Stimulated activated CD4-positive, alpha-beta T cell treated with anti-CD3 and anti-CD28 coated beads, Interleukin-4, amount 100 ng/mL, for 4 hours (primary cell): ENCODE results near the gene TOP2B.

Source experiments
- DNase-seq, 2 experiments: peaks; one replicate each; pipeline ENCODE4 v3.0.0-alpha.2; 2020

Gene TOP2B

GRCh38 chr3:25581823-25582222, 82.9 kb downstream of the TOP2B start:
- DNase-seq = no peak

DNA sequence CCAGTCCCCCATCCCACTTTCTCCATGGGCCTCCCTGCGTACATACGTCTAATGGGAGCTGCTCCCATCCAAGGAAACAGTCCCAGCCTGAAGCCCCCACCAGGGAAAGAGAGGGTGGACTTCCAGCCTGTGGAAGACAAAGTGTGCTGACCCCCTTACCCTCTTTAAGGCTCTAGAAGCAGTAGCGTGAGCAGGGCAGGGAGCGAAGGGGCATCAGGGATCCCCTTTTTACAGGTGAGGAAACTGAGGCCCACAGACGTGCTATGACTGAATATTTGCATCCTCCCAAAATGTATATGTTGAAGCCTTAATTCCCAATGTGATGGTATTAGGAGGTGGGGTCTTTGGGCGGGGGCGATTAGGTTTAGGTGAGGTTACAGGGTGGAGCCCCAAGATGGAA, 83.4 kb downstream of the TOP2B start:
- no peak for DNase-seq

DNA sequence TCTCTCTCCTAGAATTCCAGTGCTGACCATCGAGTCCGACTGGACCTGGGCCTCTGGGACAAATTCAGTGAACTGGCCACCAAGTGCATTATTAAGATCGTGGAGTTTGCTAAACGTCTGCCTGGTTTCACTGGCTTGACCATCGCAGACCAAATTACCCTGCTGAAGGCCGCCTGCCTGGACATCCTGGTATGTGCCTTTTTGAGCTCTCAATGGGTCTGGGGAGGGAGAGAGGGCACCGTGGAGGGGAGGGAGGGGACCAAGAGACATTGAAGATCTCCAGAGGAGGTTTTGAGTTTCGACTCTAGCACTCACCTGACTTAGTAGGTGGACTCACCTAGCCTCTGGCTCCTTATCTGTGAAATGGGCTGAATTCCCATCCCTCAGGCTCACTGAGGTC, 84.2 kb downstream of the TOP2B start:
- no peak for DNase-seq

DNA sequence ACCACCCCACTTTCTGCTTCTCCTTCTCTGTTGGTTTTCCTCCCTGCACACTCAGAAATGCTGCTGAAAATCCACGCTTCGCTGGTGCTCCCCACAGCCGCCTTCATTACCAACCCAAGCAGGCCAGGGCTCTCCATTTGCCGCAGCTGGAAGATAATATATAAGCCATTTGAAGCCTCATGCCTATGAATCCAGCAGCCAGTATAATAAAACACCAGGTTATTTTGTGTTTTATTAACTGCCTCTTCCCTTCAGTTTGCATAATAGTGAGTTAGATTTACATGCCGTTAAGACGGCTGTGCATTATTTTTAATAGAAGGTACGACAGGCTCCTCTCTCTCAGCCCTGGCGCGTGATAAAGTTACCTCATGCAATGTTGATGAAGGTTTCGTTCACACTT, 86.6 kb downstream of the TOP2B start:
- no peak for DNase-seq

DNA sequence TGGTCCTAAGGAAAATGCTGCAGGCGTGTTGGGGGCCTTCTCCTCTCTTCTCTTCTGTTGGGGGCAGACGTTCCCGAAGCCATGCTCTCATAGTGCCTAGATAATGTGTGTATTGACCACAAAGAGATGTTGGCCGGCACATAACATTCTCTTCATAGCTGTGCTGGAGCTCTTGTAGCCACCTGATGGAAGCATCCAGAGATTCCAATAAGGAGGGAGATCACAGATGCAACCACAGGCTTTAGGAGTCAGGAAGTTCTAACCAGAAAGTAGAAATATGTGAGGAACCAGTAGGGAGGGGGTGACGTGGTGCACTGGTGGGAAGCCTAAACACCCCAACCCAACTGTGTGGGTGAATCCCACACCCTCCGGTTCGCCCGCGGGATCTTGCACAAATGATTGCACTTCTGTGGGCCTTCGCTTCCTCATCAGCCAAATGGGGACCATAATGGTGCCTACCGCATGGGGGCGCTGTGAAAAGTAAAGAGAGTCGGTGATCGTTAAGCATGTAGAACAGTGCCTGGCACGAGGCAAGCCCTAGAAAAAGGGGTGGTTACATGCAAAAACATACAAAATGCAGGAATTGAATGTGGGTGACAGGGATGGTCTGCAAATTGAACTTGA, 87.8 kb downstream of the TOP2B start:
- no peak for DNase-seq

DNA sequence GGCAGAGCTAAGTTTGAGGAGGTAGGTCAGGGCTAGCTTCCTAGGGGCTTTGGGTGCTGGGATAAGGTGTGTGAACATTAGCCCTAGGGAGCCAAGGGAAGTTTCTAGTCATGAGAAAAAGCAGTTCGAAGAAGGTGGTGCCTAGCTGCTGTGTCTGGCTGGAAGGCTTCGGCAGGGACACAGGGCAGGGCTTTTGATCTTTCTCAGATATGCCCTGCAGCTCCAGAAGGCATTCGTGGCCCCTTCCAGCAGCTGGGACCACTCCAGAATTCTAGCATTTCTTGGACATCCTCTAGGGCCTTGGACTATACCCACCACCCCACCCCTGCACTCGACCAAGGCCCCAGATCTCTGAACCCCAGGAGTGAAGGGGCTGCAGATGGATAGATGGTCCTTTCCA, 88.6 kb downstream of the TOP2B start:
- no peak for DNase-seq

- DNase-seq = no peak
Measured at GRCh38 chr3:25575001-25575400, 89.7 kb downstream of the TOP2B start.

DNA sequence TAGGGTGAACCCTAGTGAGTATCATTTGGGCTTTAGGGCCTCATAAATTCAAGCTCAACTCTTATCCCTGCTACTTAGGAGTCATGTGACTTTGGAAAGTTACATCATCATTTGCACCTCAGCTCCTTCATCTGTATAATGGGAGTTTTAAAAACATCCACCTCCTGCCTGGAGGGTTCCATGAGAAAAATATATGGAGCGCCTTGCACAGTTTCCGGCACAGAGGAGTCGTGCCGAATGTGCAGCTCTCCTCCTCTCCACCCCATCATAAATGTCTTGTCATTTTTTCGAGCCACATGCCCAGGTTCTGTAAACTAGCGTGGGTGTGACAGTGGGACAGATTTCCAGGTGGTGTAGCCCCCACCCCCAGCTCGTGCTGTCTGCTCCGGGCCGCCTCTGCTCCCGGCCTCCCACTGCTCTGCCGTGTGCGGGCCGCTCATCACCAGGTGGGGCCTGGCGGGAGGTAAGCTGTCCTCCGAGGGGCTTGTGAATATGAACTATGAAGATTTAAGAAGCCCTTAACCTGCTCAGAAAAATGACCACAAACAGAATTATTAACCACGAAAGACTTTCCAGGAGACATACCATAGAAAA, 90.4 kb downstream of the TOP2B start:
- DNase-seq = no peak

DNA sequence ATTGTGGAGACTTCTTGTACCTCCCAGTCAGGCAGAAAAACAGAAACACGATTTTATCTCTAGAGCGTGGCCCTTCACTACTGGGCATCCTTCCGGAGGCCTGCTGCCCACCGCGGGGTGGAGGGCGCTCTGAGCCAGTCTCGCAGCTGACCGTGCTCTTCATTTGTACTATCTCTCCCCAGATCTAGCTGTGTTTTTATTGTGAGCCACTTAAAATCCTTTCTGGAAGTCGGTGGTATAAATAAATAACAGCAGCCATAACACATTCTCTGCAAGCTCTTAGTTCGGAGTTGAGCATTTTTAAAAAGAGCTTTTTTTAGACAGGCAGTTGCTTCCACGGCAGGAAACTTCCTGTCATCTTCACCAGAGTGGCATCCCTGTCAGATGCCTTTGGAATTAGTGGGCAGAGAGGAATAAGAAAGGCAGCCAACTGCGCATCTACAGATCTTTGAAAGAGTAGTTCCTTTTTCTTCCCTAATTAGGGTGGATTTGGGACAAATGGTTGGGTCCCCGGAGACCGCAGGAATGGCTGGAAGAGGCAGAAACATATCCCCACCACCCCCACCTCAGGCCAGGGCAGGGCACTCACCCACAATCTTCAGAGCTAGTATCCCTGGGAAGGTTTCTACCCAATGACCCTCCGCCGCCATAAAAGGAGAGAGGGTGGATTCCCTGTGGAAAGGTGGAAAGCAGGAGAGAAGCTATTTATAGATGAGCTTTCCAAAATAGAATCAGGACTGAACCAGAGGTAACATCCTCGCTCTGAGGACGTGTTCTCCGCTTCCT, 91.1 kb downstream of the TOP2B start:
- no peak for DNase-seq

DNA sequence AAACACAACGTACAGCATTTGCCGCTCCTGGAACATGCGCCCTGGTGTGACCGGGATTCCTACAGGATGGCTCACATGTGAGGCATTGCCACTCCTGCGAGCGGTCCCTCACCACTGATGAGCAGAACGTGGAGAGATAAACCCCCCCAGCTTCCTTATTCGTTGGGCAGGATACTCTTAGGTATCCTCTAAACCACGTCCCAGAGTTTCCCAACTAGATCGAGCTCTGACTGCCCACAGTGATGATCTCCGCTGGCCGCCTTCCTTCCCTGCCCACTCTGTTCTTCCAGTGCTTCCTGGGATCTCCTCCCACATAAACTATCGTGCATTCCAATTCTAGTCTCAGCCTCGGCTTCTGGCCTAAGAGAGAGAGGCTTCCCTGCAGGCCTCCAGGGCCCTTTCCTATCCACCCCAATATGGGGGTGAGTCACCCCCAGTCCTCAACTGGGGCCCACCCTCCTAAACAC, 91.8 kb downstream of the TOP2B start:
- DNase-seq = no peak

DNA sequence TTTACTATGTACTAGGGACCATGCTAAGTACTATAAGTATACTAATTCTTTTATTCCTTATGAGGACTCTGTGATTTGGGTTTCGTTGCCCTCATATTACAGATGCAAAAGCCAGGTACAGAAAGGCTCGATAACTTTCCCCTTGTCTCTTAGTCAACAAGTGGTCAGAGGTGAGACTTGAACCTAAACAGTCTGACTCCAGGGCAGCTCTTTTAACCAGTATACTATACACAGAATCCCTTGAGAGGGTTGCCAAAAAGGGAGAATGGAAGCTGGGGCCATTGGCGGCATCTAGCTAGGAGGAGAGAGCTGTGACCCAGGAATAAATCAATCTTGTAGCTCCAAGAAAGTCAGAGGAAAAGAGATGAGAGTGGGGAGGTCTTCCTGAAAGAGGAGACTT, 92.4 kb downstream of the TOP2B start:
- DNase-seq = no peak

- DNase-seq = no peak
Measured at GRCh38 chr3:25571285-25571684, 93.4 kb downstream of the TOP2B start.

DNA sequence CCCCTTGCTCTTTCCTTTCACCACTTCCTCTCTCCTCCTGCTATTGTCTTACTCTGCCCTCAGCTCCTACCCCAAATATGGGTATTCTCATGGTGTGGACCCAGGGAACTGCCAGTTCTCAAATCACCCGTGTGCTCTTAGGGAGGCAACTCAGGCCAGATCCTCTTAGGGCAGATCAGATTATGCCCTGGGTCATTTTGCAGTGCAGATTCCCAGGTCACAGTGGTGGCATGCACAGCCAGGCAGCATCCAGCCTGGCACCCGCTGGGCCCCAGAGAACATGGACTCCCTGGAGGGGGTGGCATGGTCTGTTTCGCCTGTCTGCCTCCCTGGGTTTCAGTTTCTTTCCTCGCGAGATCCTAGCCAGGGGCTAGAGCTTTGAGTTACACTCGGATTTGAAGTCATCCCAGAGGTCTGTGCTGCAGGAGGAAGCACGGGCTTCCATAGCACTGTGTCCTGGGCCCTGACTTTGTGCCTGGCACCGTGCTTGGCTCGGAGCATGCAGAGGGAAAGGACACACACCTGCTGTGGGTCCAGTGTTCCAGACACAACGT, 96.1 kb downstream of the TOP2B start:
- no peak for DNase-seq

GRCh38 chr3:25567806-25568524, 96.7 kb downstream of the TOP2B start:
- no peak for DNase-seq

- no peak for DNase-seq
Measured at GRCh38 chr3:25567388-25567787, 97.3 kb downstream of the TOP2B start.

DNA sequence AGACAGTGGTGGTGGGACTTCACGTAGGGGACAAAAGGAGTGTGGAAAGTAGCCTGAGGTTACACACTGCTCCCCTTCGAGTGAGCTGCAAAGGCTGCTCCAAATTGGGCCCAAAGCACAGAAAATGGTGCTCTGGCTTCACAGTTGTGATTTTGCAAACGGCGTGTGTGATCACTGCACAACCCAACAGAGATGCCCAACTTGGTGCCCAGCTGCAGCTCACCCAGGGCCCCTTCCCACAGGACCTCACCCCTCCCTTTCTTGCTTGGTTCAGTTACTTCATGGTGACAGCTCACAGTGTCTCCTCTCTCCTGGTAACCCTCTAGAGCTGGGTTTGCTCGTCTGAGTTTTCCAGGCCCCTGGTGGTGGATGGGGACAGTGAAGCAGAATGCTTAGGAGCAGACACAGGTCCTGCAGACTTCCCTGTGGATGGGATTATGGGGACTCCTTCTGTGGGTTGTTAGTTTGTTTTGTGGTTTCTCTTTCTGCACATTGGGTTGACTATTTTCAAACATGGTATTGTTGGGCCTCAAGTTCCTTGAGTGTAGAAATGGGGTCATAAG, 98.3 kb downstream of the TOP2B start:
- DNase-seq = no peak

DNA sequence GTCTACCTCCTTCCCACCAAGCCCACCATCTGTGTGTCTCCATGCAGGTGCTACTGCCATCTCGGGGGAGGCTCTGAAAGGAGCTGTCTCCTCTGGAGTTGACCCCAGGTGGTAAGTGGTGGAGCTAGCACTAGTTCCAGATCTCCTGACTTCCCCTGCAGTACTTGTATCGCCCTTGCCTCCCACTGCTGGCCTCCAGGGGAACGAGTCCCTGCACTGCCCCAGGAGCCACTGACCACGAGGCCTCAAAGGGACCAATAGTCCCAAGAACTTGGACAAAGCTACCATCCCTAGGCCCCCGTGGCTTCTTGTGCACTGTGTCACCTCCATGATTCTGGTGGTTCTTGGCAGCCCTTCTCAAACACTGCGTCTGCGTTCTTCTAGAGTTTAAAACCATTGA, 98.9 kb downstream of the TOP2B start:
- no peak for DNase-seq

GRCh38 chr3:25564075-25564474, 100.6 kb downstream of the TOP2B start:
- DNase-seq = no peak

DNA sequence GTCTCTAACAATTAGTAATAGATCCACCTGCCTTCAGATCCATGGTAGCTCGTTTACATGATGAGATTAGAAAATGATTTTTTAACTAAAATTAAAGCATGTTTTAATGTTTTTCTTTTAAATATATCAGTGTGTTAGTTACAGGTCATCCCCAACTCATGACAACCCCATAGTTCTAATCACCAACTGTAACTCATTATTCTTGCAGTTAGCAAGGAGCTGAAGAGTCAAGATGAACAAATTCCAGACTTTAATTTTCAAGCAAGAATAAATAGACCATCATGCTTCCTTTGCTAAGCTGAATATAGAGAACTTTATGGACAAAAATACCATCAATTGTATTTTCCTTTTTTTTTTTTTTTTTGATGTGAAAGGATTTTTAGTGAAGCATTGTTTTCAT, 101.1 kb downstream of the TOP2B start:
- DNase-seq = no peak

- DNase-seq = no peak
Measured at GRCh38 chr3:25558796-25559195, 105.9 kb downstream of the TOP2B start.

DNA sequence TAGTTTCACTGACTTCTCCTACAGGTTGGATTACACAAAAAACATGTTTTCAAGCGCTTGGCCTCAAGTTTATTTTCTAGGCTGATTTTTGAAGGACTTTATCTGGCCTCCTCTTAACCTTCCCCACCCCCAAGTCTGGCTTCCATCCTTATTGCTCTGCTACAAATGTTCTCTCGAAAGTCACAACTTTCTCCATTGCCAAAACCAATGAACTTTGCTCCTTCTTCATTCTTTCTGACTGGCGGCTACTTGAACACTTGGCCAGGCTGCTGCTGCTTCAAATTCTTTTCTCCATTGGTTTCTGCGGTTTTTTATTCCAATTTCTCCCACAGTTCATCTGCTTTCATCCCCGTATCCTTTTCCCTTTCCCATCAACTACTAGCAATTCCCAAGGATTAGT, 106.6 kb downstream of the TOP2B start:
- DNase-seq = no peak

GRCh38 chr3:25557694-25558093, 107.0 kb downstream of the TOP2B start:
- DNase-seq = no peak

DNA sequence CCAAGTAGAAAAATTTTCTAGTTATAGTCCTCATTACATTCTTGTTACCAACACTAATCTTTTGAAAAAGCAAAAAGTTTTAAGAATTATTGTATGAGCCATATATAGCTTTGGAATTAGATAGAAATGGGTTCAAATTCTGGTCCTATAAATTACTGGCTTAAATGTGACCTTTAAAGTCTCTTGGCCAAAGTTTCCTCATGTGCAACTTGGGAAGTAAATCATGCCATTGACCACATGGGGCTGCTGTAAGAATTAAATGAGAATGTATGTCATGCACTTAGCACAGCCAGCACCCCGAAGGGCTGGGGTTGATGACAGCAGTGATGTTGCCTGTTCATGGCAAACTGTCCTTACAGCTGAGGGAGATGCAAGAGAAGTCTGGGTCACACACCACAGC, 108.3 kb downstream of the TOP2B start:
- no peak for DNase-seq
